A549 (cell line): ENCODE measurements around the gene GLB1L.

Source experiments
- BHLHE40 ChIP-seq: IDR thresholded peaks from 2 replicates; pipeline ENCODE4 v1.6.1; 2012; ENCODE audit warnings: low read depth, low read length, inconsistent platforms
- EP300 ChIP-seq, 2 experiments: fragments of >200 bp; sonication (Bioruptor Twin); formaldehyde crosslinking; IDR thresholded peaks; 2 replicates in 1 of 2; 3 replicates in 1 of 2; pipeline ENCODE4 v1.6.1; 2016 to 2017
- ESRRA ChIP-seq: fragments of 150-350 bp; IDR thresholded peaks from 2 replicates; pipeline ENCODE4 v1.6.1; 2014; ENCODE audit warnings: mild to moderate bottlenecking, low read length, borderline replicate concordance
- FOSL2 ChIP-seq, 2 experiments: fragments of 450-650 bp in 1 of 2; fragments of >200 bp in 1 of 2; sonication (Bioruptor Twin) in 1 of 2; formaldehyde crosslinking; IDR thresholded peaks; 2 replicates each; pipeline versions ENCODE4 v1.5.0 to v1.6.1; 2016 to 2020; ENCODE audit warnings: mild to moderate bottlenecking in 1 of 2, moderate library complexity in 1 of 2
- FOXS1 ChIP-seq: fragments of 250-450 bp; sonication (Bioruptor Pico); IDR thresholded peaks from 2 replicates; pipeline ENCODE4 v1.5.0; 2020; ENCODE audit warnings: mild to moderate bottlenecking, moderate library complexity
- HMGXB4 ChIP-seq: fragments of 250-450 bp; sonication (Bioruptor Pico); IDR thresholded peaks from 2 replicates; pipeline ENCODE4 v1.5.0; 2021; ENCODE audit warnings: mild to moderate bottlenecking, moderate library complexity, borderline replicate concordance
- HOXA7 ChIP-seq: fragments of 250-450 bp; sonication (Bioruptor Pico); IDR thresholded peaks from 2 replicates; pipeline ENCODE4 v1.5.0; 2020; ENCODE audit warnings: mild to moderate bottlenecking, moderate library complexity
- POLR2A ChIP-seq: IDR thresholded peaks from 2 replicates; pipeline ENCODE4 v1.6.1; 2012; ENCODE audit warnings: mild to moderate bottlenecking, low read length
- RAD21 ChIP-seq, 2 experiments: fragments of >200 bp in 1 of 2; sonication (Bioruptor Twin) in 1 of 2; formaldehyde crosslinking in 1 of 2; IDR thresholded peaks in 1 of 2; conservative IDR thresholded peaks in 1 of 2; 2 replicates in 1 of 2; 3 replicates in 1 of 2; pipeline ENCODE4 v1.6.1; 2012 to 2018; ENCODE audit warnings: inconsistent platforms in 1 of 2
- TP53 ChIP-seq: fragments of 250-450 bp; sonication (Bioruptor Pico); IDR thresholded peaks from 2 replicates; pipeline ENCODE4 v1.5.0; 2021; ENCODE audit warnings: mild to moderate bottlenecking, moderate library complexity
- TF ChIP-seq, protein P1 (sequence below): fragments of >200 bp; sonication (Bioruptor Twin); formaldehyde crosslinking; IDR thresholded peaks from 3 replicates; pipeline ENCODE4 v1.5.1; 2016
- TF ChIP-seq, protein P2 (sequence below): IDR thresholded peaks from 2 replicates; pipeline ENCODE4 v1.6.1; 2012

- no peak for TF ChIP-seq BHLHE40
- TF ChIP-seq POLR2A, result no peak
- TF ChIP-seq ESRRA, result no peak
- TF ChIP-seq RAD21 (conservative IDR thresholded peaks at IDR 0.05 in 1 of 2, IDR thresholded peaks at IDR 0.05 in 1 of 2), result no peak
- no peak for TF ChIP-seq EP300 (IDR thresholded peaks at IDR 0.05)
- TF ChIP-seq, protein P1, sequence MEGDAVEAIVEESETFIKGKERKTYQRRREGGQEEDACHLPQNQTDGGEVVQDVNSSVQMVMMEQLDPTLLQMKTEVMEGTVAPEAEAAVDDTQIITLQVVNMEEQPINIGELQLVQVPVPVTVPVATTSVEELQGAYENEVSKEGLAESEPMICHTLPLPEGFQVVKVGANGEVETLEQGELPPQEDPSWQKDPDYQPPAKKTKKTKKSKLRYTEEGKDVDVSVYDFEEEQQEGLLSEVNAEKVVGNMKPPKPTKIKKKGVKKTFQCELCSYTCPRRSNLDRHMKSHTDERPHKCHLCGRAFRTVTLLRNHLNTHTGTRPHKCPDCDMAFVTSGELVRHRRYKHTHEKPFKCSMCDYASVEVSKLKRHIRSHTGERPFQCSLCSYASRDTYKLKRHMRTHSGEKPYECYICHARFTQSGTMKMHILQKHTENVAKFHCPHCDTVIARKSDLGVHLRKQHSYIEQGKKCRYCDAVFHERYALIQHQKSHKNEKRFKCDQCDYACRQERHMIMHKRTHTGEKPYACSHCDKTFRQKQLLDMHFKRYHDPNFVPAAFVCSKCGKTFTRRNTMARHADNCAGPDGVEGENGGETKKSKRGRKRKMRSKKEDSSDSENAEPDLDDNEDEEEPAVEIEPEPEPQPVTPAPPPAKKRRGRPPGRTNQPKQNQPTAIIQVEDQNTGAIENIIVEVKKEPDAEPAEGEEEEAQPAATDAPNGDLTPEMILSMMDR, result no peak
- TF ChIP-seq FOSL2 (IDR thresholded peaks at IDR 0.05), result no peak
- TF ChIP-seq FOSL2 (CRISPR knock-in tag; IDR thresholded peaks at IDR 0.05), result no peak
- no peak for TF ChIP-seq HOXA7 (CRISPR knock-in tag)
- no peak for TF ChIP-seq FOXS1 (CRISPR knock-in tag)
- no peak for TF ChIP-seq TP53 (CRISPR knock-in tag)
- no peak for TF ChIP-seq HMGXB4 (CRISPR knock-in tag)
- TF ChIP-seq, protein P2, sequence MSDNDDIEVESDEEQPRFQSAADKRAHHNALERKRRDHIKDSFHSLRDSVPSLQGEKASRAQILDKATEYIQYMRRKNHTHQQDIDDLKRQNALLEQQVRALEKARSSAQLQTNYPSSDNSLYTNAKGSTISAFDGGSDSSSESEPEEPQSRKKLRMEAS, result no peak
Observed at GRCh38 chr2:219254590-219255201, 9.5 kb upstream of the GLB1L start.
